Measurements from ENCODE around the gene NLRP9.

The NLRP9 gene

GRCh38 chr19:55687281-55688201 lies 50.7 kb downstream of the NLRP9 start:
- 0 out of 2 replicates have a peak, but pooled peaks cover 5% of the 10 kb centered on the region for H4K20me1 ChIP-seq (ENCODE audit: control insufficient read depth, insufficient read depth, low read depth, low read length)
- H3K79me2 ChIP-seq (ENCODE audit: control insufficient read depth, low read length), result peaks cover 56% of the 10 kb centered on the region
- peaks cover 92% of the 10 kb centered on the region for H3K36me3 ChIP-seq (ENCODE audit: control insufficient read depth, low read length)

GRCh38 chr19:55686311-55687050 lies 51.7 kb downstream of the NLRP9 start:
- Histone ChIP-seq H3K9me2 (replicated peaks; ENCODE audit: control insufficient read depth, low read length) (no peaks in the 10 kb centered on the region), H3K27ac (ENCODE audit: low read depth, low read length) (no peak overlapping the region), H3K4me2 (ENCODE audit: low read length) (no peak overlapping the region), H3K4me1 (ENCODE audit: control insufficient read depth, low read length) (no peaks in the 10 kb centered on the region), H4K20me1 (ENCODE audit: control insufficient read depth, insufficient read depth, low read depth, low read length) (0 out of 2 replicates have a peak, but pooled peaks cover 5% of the 10 kb centered on the region), H3K4me3 (ENCODE audit: low read length) (no peak overlapping the region), H3F3A (ENCODE audit: control insufficient read depth, insufficient read depth) (no peaks in the 10 kb centered on the region), H3K27me3 (ENCODE audit: control insufficient read depth, low read length) (no peaks in the 10 kb centered on the region), H3K9me3 (ENCODE audit: control insufficient read depth, insufficient read depth, low read length) (no peaks in the 10 kb centered on the region), H3K79me2 (ENCODE audit: control insufficient read depth, low read length) (peaks cover 65% of the 10 kb centered on the region), H3K36me3 (ENCODE audit: control insufficient read depth, low read length) (peaks cover 91% of the 10 kb centered on the region)
- TF ChIP-seq CTCF (IDR thresholded peaks at IDR 0.05; ENCODE audit: low read depth, low read length, poor library complexity, severe bottlenecking) (no peak), EZH2phosphoT487 (IDR thresholded peaks at IDR 0.05; ENCODE audit: borderline replicate concordance, low read length) (no peak)

More at GRCh38 chr19:55687281-55688201, 50.7 kb downstream of the NLRP9 start:
- TF ChIP-seq CTCF (IDR thresholded peaks at IDR 0.05; ENCODE audit: low read depth, low read length, poor library complexity, severe bottlenecking), result no peak
- no peak for TF ChIP-seq EZH2phosphoT487 (IDR thresholded peaks at IDR 0.05; ENCODE audit: borderline replicate concordance, low read length)
- no peaks in the 10 kb centered on the region for H3K9me3 ChIP-seq (ENCODE audit: control insufficient read depth, insufficient read depth, low read length)
- H3F3A ChIP-seq (ENCODE audit: control insufficient read depth, insufficient read depth), result no peaks in the 10 kb centered on the region
- no peak overlapping the region for H3K27ac ChIP-seq (ENCODE audit: low read depth, low read length)
- H3K27me3 ChIP-seq (ENCODE audit: control insufficient read depth, low read length), result no peaks in the 10 kb centered on the region
- H3K4me1 ChIP-seq (ENCODE audit: control insufficient read depth, low read length), result no peaks in the 10 kb centered on the region
- no peak overlapping the region for H3K4me3 ChIP-seq (ENCODE audit: low read length)
- no peaks in the 10 kb centered on the region for H3K9me2 ChIP-seq (replicated peaks; ENCODE audit: control insufficient read depth, low read length)
- no peak overlapping the region for H3K4me2 ChIP-seq (ENCODE audit: low read length)

GRCh38 chr19:55685776-55686175 lies 52.4 kb downstream of the NLRP9 start:
- no peak overlapping the region for H3K4me3 ChIP-seq (ENCODE audit: low read length)
- 0 out of 2 replicates have a peak, but pooled peaks cover 5% of the 10 kb centered on the region for H4K20me1 ChIP-seq (ENCODE audit: control insufficient read depth, insufficient read depth, low read depth, low read length)
- H3K4me2 ChIP-seq (ENCODE audit: low read length), result no peak overlapping the region
- H3K9me2 ChIP-seq (replicated peaks; ENCODE audit: control insufficient read depth, low read length), result no peaks in the 10 kb centered on the region
- H3F3A ChIP-seq (ENCODE audit: control insufficient read depth, insufficient read depth), result no peaks in the 10 kb centered on the region
- H3K79me2 ChIP-seq (ENCODE audit: control insufficient read depth, low read length), result peaks cover 72% of the 10 kb centered on the region
- no peaks in the 10 kb centered on the region for H3K4me1 ChIP-seq (ENCODE audit: control insufficient read depth, low read length)
- no peak overlapping the region for H3K27ac ChIP-seq (ENCODE audit: low read depth, low read length)
- H3K36me3 ChIP-seq (ENCODE audit: control insufficient read depth, low read length), result peaks cover 91% of the 10 kb centered on the region
- no peaks in the 10 kb centered on the region for H3K27me3 ChIP-seq (ENCODE audit: control insufficient read depth, low read length)
- TF ChIP-seq CTCF (IDR thresholded peaks at IDR 0.05; ENCODE audit: low read depth, low read length, poor library complexity, severe bottlenecking) (no peak), EZH2phosphoT487 (IDR thresholded peaks at IDR 0.05; ENCODE audit: borderline replicate concordance, low read length) (no peak)
- no peaks in the 10 kb centered on the region for H3K9me3 ChIP-seq (ENCODE audit: control insufficient read depth, insufficient read depth, low read length)
